Liver (tissue), 9 donors: ENCODE results near the gene ACAD8. TPM values are rescaled to one million over a fixed set of nuclear protein-coding genes. Genes with fewer than 3 reads are reported as not detected.

Experiments
- DNase-seq: peaks from one replicate; pipeline ENCODE4 v3.0.0-alpha.2; 2017; ENCODE audit warnings: low spot score
- H3K27ac ChIP-seq, 2 donors: one replicate each; pipeline ENCODE4 v1.7.0; 2013; ENCODE audit warnings: inconsistent platforms in 2 of 2, low read length in 2 of 2, control low read depth in 1 of 2, low read depth in 1 of 2, mild to moderate bottlenecking in 1 of 2
- H3K27me3 ChIP-seq, 4 donors: one replicate each; pipeline versions ENCODE4 v1.6.1 to v1.7.0; 2013; ENCODE audit warnings: low read length in 3 of 4, inconsistent platforms in 1 of 4, mild to moderate bottlenecking in 1 of 4, moderate library complexity in 1 of 4; ENCODE audit not compliant: control insufficient read depth in 4 of 4, insufficient read depth in 4 of 4
- H3K36me3 ChIP-seq, 4 donors: one replicate each; pipeline versions ENCODE4 v1.6.1 to v1.7.0; 2013; ENCODE audit warnings: low read length in 3 of 4, mild to moderate bottlenecking in 3 of 4, low read depth in 1 of 4, moderate library complexity in 1 of 4; ENCODE audit not compliant: control insufficient read depth in 4 of 4, insufficient read depth in 3 of 4
- H3K4me1 ChIP-seq, 4 donors: one replicate each; pipeline versions ENCODE4 v1.6.1 to v1.7.0; 2013; ENCODE audit warnings: low read length in 3 of 4, mild to moderate bottlenecking in 3 of 4, moderate library complexity in 1 of 4; ENCODE audit not compliant: control insufficient read depth in 4 of 4, insufficient read depth in 4 of 4
- H3K4me3 ChIP-seq, 3 donors: one replicate each; pipeline versions ENCODE4 v1.6.1 to v1.7.0; 2013; ENCODE audit warnings: low read length in 3 of 3, control low read depth in 1 of 3, low read depth in 1 of 3, mild to moderate bottlenecking in 1 of 3
- H3K9ac ChIP-seq, 2 donors: one replicate each; pipeline ENCODE4 v1.7.0; 2013; ENCODE audit warnings: low read length in 2 of 2, mild to moderate bottlenecking in 2 of 2, moderate library complexity in 2 of 2, control low read depth in 1 of 2, low read depth in 1 of 2
- H3K9me3 ChIP-seq, 4 donors: one replicate each; pipeline versions ENCODE4 v1.6.1 to v1.7.0; 2013; ENCODE audit warnings: low read length in 3 of 4; ENCODE audit not compliant: control insufficient read depth in 4 of 4
- EGR1 ChIP-seq, 2 donors: IDR thresholded peaks; 2 replicates each; pipeline ENCODE4 v1.6.1; 2016 to 2018; ENCODE audit warnings: antibody characterized with exemption in 2 of 2, low read depth in 2 of 2
- FOXA2 ChIP-seq: IDR thresholded peaks from 2 replicates; pipeline ENCODE4 v1.6.1; 2016; ENCODE audit warnings: antibody characterized with exemption
- GABPA ChIP-seq, 2 donors: IDR thresholded peaks in 1 of 2; conservative IDR thresholded peaks in 1 of 2; 2 replicates each; pipeline ENCODE4 v1.6.1; 2016; ENCODE audit warnings: antibody characterized with exemption in 2 of 2, mild to moderate bottlenecking in 1 of 2, moderate library complexity in 1 of 2
- HNF4A ChIP-seq, 2 donors: conservative IDR thresholded peaks; 2 replicates each; pipeline ENCODE4 v1.6.1; 2016; ENCODE audit warnings: antibody characterized with exemption in 2 of 2, mild to moderate bottlenecking in 2 of 2
- JUND ChIP-seq, 2 donors: IDR thresholded peaks; 2 replicates each; pipeline ENCODE4 v1.6.1; 2016; ENCODE audit warnings: antibody characterized with exemption in 2 of 2
- NR2F2 ChIP-seq: IDR thresholded peaks from 2 replicates; pipeline ENCODE4 v1.6.1; 2016; ENCODE audit warnings: antibody characterized with exemption
- RXRA ChIP-seq, 2 donors: IDR thresholded peaks; 2 replicates each; pipeline ENCODE4 v1.6.1; 2017 to 2018; ENCODE audit warnings: antibody characterized with exemption in 2 of 2, mild to moderate bottlenecking in 1 of 2
- YY1 ChIP-seq: IDR thresholded peaks from 2 replicates; pipeline ENCODE4 v1.6.1; 2016; ENCODE audit warnings: antibody characterized with exemption, mild to moderate bottlenecking
- WGBS: extraction: QIAGEN DNeasy Blood & Tissue Kit; methylation state at CpG from one replicate; pipeline ENCODE4 v1.1.7; 2013; 5-methylcytosine and 5-hydroxymethylcytosine counted together
- polyA plus RNA-seq, 2 donors: library from polyadenylated mRNA; stranded (reverse) in 1 of 2; unstranded in 1 of 2; fragments of 200-250 nt in 1 of 2; fragments of >200 nt in 1 of 2; fragmentation: Nextera tagmentation in 1 of 2; extraction: Ambion mirVana in 1 of 2; gene quantifications; one replicate each; pipeline versions ENCODE4 v1.2.1 to v1.2.3, GENCODE V29; 2013 to 2015
- total RNA-seq, 2 donors: library from RNA; depleted of rRNA; stranded (reverse); fragments of >200 nt; gene quantifications; one replicate each; pipeline ENCODE4 v1.2.3, GENCODE V29; 2014
- TF ChIP-seq, protein P1 (sequence below): IDR thresholded peaks from 2 replicates; pipeline ENCODE4 v1.6.1; 2016; ENCODE audit warnings: antibody characterized with exemption, mild to moderate bottlenecking
- TF ChIP-seq, protein P2 (sequence below): IDR thresholded peaks from 2 replicates; pipeline ENCODE4 v1.6.1; 2016; ENCODE audit warnings: antibody characterized with exemption
- TF ChIP-seq, protein P3 (sequence below): IDR thresholded peaks from 2 replicates; pipeline ENCODE4 v1.6.1; 2016; ENCODE audit warnings: antibody characterized with exemption
- donor health status: healthy.
- donor health status: healthy.
- donor health status: healthy.
- donor health status: healthy.
- donor health status: healthy.

ACAD8 gene
- total and polyA plus RNA-seq, 4 donors, result 14.1 to 32.2 (median 27.1) TPM

DNA sequence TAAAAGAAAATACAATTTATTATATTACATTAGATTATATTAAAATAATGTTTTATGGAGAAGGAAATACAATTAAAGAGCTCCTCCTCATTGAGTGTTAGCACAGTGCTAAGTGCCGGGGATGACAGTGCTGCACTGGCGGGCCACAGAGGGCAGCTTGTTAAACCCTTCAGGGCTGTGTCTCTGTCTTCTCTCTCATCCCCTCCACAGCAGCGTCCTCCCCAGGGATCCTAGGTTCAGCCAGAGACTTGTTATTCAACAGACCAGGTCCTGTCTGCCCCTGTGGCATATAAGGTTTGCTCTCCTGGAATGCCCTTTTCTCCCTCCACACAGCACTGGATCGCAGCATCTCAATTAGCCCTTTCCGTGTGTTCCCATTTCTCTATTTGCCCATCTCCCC, 14.4 kb upstream of the ACAD8 start:
- Histone ChIP-seq H3K9ac (no peak overlapping the region), H3K27me3 (no peaks in the 10 kb centered on the region), H3K36me3 (peaks cover 0 to 45% (median 12%) of the 10 kb centered on the region in 4 donors), H3K27ac (no peak overlapping the region), H3K4me3 (no peak overlapping the region), H3K4me1 (peaks cover 4 to 12% (median 10%) of the 10 kb centered on the region in 4 donors), H3K9me3 (no peaks in the 10 kb centered on the region)
- no peak for DNase-seq
- 99% methylated on average over 5 of the region's 5 CpGs for WGBS
- TF ChIP-seq, protein P1, sequence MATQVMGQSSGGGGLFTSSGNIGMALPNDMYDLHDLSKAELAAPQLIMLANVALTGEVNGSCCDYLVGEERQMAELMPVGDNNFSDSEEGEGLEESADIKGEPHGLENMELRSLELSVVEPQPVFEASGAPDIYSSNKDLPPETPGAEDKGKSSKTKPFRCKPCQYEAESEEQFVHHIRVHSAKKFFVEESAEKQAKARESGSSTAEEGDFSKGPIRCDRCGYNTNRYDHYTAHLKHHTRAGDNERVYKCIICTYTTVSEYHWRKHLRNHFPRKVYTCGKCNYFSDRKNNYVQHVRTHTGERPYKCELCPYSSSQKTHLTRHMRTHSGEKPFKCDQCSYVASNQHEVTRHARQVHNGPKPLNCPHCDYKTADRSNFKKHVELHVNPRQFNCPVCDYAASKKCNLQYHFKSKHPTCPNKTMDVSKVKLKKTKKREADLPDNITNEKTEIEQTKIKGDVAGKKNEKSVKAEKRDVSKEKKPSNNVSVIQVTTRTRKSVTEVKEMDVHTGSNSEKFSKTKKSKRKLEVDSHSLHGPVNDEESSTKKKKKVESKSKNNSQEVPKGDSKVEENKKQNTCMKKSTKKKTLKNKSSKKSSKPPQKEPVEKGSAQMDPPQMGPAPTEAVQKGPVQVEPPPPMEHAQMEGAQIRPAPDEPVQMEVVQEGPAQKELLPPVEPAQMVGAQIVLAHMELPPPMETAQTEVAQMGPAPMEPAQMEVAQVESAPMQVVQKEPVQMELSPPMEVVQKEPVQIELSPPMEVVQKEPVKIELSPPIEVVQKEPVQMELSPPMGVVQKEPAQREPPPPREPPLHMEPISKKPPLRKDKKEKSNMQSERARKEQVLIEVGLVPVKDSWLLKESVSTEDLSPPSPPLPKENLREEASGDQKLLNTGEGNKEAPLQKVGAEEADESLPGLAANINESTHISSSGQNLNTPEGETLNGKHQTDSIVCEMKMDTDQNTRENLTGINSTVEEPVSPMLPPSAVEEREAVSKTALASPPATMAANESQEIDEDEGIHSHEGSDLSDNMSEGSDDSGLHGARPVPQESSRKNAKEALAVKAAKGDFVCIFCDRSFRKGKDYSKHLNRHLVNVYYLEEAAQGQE, result no peak
- TF ChIP-seq HNF4A (conservative IDR thresholded peaks at IDR 0.05), result no peak
- TF ChIP-seq JUND (IDR thresholded peaks at IDR 0.05), result no peak
- no peak for TF ChIP-seq RXRA (IDR thresholded peaks at IDR 0.05)

DNA sequence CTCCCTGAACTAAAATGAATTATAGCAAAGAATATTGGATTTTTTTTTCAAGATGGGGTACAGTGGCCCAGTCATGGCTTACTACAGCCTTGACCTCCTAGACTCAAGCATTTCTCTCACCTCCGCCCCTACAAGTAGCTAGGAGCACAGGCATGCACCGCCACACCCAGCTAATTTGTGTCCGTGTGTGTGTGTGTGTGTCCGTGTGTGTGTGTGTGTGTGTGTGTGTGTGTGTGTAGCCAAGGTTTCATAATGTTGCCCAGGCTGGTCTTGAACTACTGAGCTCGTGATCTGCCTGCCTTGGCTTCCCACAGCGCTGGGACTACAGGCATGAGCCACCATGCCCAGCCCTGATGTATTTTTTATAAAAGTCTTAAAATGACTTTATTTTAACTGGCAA, 12.8 kb upstream of the ACAD8 start:
- no peaks in the 10 kb centered on the region for H3K9me3 ChIP-seq
- WGBS, result 69% methylated on average over 6 of the region's 6 CpGs
- peaks cover 0 to 4% (median 2%) of the 10 kb centered on the region in 4 donors for H3K4me1 ChIP-seq
- no peak for DNase-seq
- no peaks in the 10 kb centered on the region for H3K27me3 ChIP-seq
- H3K36me3 ChIP-seq, result peaks cover 3 to 55% (median 19%) of the 10 kb centered on the region in 4 donors
- TF ChIP-seq YY1 (no peak), EGR1 (IDR thresholded peaks at IDR 0.05; ENCODE audit: low read depth in 2 of 2) (no peak), NR2F2 (no peak), GABPA (IDR thresholded peaks at IDR 0.05 in 1 of 2, conservative IDR thresholded peaks at IDR 0.05 in 1 of 2) (no peak), HNF4A (conservative IDR thresholded peaks at IDR 0.05) (no peak), FOXA2 (no peak)
- TF ChIP-seq, protein P2, sequence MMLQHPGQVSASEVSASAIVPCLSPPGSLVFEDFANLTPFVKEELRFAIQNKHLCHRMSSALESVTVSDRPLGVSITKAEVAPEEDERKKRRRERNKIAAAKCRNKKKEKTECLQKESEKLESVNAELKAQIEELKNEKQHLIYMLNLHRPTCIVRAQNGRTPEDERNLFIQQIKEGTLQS, result no peak
- TF ChIP-seq, protein P1, result no peak
- TF ChIP-seq, protein P3, sequence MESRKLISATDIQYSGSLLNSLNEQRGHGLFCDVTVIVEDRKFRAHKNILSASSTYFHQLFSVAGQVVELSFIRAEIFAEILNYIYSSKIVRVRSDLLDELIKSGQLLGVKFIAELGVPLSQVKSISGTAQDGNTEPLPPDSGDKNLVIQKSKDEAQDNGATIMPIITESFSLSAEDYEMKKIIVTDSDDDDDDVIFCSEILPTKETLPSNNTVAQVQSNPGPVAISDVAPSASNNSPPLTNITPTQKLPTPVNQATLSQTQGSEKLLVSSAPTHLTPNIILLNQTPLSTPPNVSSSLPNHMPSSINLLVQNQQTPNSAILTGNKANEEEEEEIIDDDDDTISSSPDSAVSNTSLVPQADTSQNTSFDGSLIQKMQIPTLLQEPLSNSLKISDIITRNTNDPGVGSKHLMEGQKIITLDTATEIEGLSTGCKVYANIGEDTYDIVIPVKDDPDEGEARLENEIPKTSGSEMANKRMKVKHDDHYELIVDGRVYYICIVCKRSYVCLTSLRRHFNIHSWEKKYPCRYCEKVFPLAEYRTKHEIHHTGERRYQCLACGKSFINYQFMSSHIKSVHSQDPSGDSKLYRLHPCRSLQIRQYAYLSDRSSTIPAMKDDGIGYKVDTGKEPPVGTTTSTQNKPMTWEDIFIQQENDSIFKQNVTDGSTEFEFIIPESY, result no peak
- H3K9ac ChIP-seq, result no peak overlapping the region
- H3K27ac ChIP-seq, result no peak overlapping the region
- no peak overlapping the region for H3K4me3 ChIP-seq
